GM10266 (cell line): ENCODE results near the gene GFI1.

Source experiments
- DNase-seq: peaks from one replicate; pipeline ENCODE4 v3.0.0; 2012; ENCODE audit errors: extremely low spot score
- CTCF ChIP-seq: IDR thresholded peaks from 2 replicates; pipeline ENCODE4 v1.5.1; 2012; ENCODE audit warnings: mild to moderate bottlenecking, low read depth; ENCODE audit not compliant: control insufficient read depth, insufficient read depth; ENCODE audit errors: missing control alignments

GFI1 gene

GRCh38 chr1:92509619-92510018 lies 22.9 kb upstream of the GFI1 start:
- DNase-seq: no peak
- no peak for TF ChIP-seq CTCF

- no peak for TF ChIP-seq CTCF
- DNase-seq: no peak
These were observed 18.4 kb upstream of the GFI1 start for GRCh38 chr1:92505015-92505692.

- no peak for DNase-seq
- no peak for TF ChIP-seq CTCF
These were observed 17.7 kb upstream of the GFI1 start for GRCh38 chr1:92504291-92505014.

GRCh38 chr1:92503926-92504285 lies 17.2 kb upstream of the GFI1 start:
- TF ChIP-seq CTCF: no peak
- no peak for DNase-seq

GRCh38 chr1:92503043-92503925 lies 16.6 kb upstream of the GFI1 start:
- DNase-seq: no peak
- no peak for TF ChIP-seq CTCF

GRCh38 chr1:92502247-92502646 lies 15.5 kb upstream of the GFI1 start:
- no peak for TF ChIP-seq CTCF

More at GRCh38 chr1:92502247-92502646, 15.5 kb upstream of the GFI1 start:
- no peak for DNase-seq
